WTC11 (cell line): ENCODE measurements around the gene CPNE4. TPM values are rescaled to one million over a fixed set of nuclear protein-coding genes. Genes with fewer than 3 reads are reported as not detected.

Experiments
- AR ChIP-seq: fragments of 250-450 bp; sonication (Bioruptor Pico); IDR thresholded peaks from 2 replicates; pipeline ENCODE4 v1.9.0; 2021; ENCODE audit warnings: mild to moderate bottlenecking
- CREM ChIP-seq: sonication (generic); formaldehyde crosslinking; IDR thresholded peaks from 2 replicates; pipeline ENCODE4 v1.8.1; 2022; ENCODE audit warnings: mild to moderate bottlenecking, missing genetic modification reagents, moderate library complexity
- E2F1 ChIP-seq: sonication (generic); formaldehyde crosslinking; IDR thresholded peaks from 2 replicates; pipeline ENCODE4 v1.8.0; 2022; ENCODE audit warnings: mild to moderate bottlenecking, missing genetic modification reagents
- EMX1 ChIP-seq: fragments of 250-450 bp; sonication (Bioruptor Pico); IDR thresholded peaks from 2 replicates; pipeline ENCODE4 v1.8.0; 2021; ENCODE audit warnings: mild to moderate bottlenecking
- GABPB1 ChIP-seq: sonication (generic); formaldehyde crosslinking; IDR thresholded peaks from 2 replicates; pipeline ENCODE4 v1.8.1; 2023; ENCODE audit warnings: mild to moderate bottlenecking, missing genetic modification reagents
- HMGXB4 ChIP-seq: sonication (generic); formaldehyde crosslinking; IDR thresholded peaks from 2 replicates; pipeline ENCODE4 v1.8.1; 2023; ENCODE audit warnings: mild to moderate bottlenecking, moderate library complexity, missing genetic modification reagents
- JAZF1 ChIP-seq: fragments of 250-450 bp; sonication (Bioruptor Pico); IDR thresholded peaks from 2 replicates; pipeline ENCODE4 v1.9.0; 2021; ENCODE audit warnings: moderate library complexity, mild to moderate bottlenecking, inconsistent platforms
- JUN ChIP-seq: sonication (generic); formaldehyde crosslinking; IDR thresholded peaks from 2 replicates; pipeline ENCODE4 v1.8.0; 2023; ENCODE audit warnings: mild to moderate bottlenecking, missing genetic modification reagents
- MLX ChIP-seq: sonication (generic); formaldehyde crosslinking; IDR thresholded peaks from 2 replicates; pipeline ENCODE4 v1.8.1; 2023; ENCODE audit warnings: mild to moderate bottlenecking, missing genetic modification reagents, moderate library complexity
- NR2C2 ChIP-seq: sonication (generic); formaldehyde crosslinking; IDR thresholded peaks from 2 replicates; pipeline ENCODE4 v1.8.0; 2022; ENCODE audit warnings: mild to moderate bottlenecking, missing genetic modification reagents
- RELA ChIP-seq: sonication (generic); formaldehyde crosslinking; IDR thresholded peaks from 2 replicates; pipeline ENCODE4 v1.8.1; 2022; ENCODE audit warnings: missing genetic modification reagents, mild to moderate bottlenecking, borderline replicate concordance
- RORB ChIP-seq: fragments of 250-450 bp; sonication (Bioruptor Pico); IDR thresholded peaks from 2 replicates; pipeline ENCODE4 v1.9.0; 2021; ENCODE audit warnings: mild to moderate bottlenecking
- SOX15 ChIP-seq: fragments of 250-450 bp; sonication (Bioruptor Pico); IDR thresholded peaks from 2 replicates; pipeline ENCODE4 v1.9.0; 2021; ENCODE audit warnings: mild to moderate bottlenecking
- ZNF532 ChIP-seq: fragments of 250-450 bp; sonication (Bioruptor Pico); IDR thresholded peaks from 2 replicates; pipeline ENCODE4 v1.9.0; 2021; ENCODE audit warnings: mild to moderate bottlenecking, borderline replicate concordance
- total RNA-seq: library from RNA; stranded (reverse); gene quantifications from 3 replicates; pipeline ENCODE4 v1.2.3, GENCODE V29; 2021

Gene CPNE4
- total RNA-seq, 1 experiment from 2014 or later, result 2.4 TPM

- TF ChIP-seq ZNF532 (no peak), CREM (CRISPR knock-in tag) (peak; percentile 87), JAZF1 (CRISPR knock-in tag) (no peak), JUN (CRISPR knock-in tag) (peak; percentile 72; the same call in 1 of the 2 replicates), MLX (CRISPR knock-in tag) (no peak), RELA (CRISPR knock-in tag) (peak; percentile 87; the same call in 1 of the 2 replicates), SOX15 (no peak), HMGXB4 (peak; percentile 88), AR (no peak), E2F1 (CRISPR knock-in tag) (no peak), NR2C2 (CRISPR knock-in tag) (0 out of 2 replicates have a peak, but pooled peaks have one; percentile 41), RORB (CRISPR knock-in tag) (no peak), GABPB1 (CRISPR knock-in tag) (peak; percentile 58; the same call in 1 of the 2 replicates), EMX1 (no peak)
Measured at GRCh38 chr3:132034486-132035464, at the start of gene CPNE4 (continued).
